Neuronal stem cell (in vitro differentiated cells): ENCODE results near the gene INKA2.
A peak's percentile ranks its signal among the peaks of the same experiment; 100 is the strongest.

Experiments used
- DNase-seq: peaks from one replicate; pipeline ENCODE4 v3.0.0-alpha.2; 2013; ENCODE audit warnings: low spot score
- H2AFZ ChIP-seq: one replicate; pipeline ENCODE4 v1.6.1; 2013; ENCODE audit warnings: mild to moderate bottlenecking, low read length, inconsistent platforms
- H2AK5ac ChIP-seq: 2 replicates; pipeline ENCODE4 v1.6.1; 2013; ENCODE audit warnings: low read depth, mild to moderate bottlenecking, inconsistent platforms, low read length, moderate library complexity, mixed read lengths
- H2BK120ac ChIP-seq: 2 replicates; pipeline ENCODE4 v1.6.1; 2013; ENCODE audit warnings: low read depth, mild to moderate bottlenecking, inconsistent platforms, low read length, moderate library complexity, mixed read lengths
- H2BK12ac ChIP-seq: one replicate; pipeline ENCODE4 v1.6.1; 2013; ENCODE audit warnings: low read length, inconsistent platforms
- H2BK15ac ChIP-seq: 2 replicates; pipeline ENCODE4 v1.6.1; 2013; ENCODE audit warnings: mild to moderate bottlenecking, low read length, inconsistent platforms, mixed read lengths
- H2BK5ac ChIP-seq: one replicate; pipeline ENCODE4 v1.6.1; 2013; ENCODE audit warnings: inconsistent platforms, mild to moderate bottlenecking, low read length, moderate library complexity
- H3K14ac ChIP-seq: one replicate; pipeline ENCODE4 v1.6.1; 2013; ENCODE audit warnings: low read length, inconsistent platforms
- H3K18ac ChIP-seq: 2 replicates; pipeline ENCODE4 v1.6.1; 2013; ENCODE audit warnings: low read length, inconsistent platforms
- H3K23ac ChIP-seq: 2 replicates; pipeline ENCODE4 v1.6.1; 2013; ENCODE audit warnings: low read depth, mild to moderate bottlenecking, mixed read lengths, low read length, inconsistent platforms; ENCODE audit not compliant: poor library complexity
- H3K27ac ChIP-seq: replicated peaks from 3 replicates; pipeline ENCODE4 v1.5.1; 2013; ENCODE audit warnings: low read length, inconsistent platforms
- H3K27me3 ChIP-seq, 3 experiments: 2 replicates each; pipeline ENCODE4 v1.6.1; 2013; ENCODE audit warnings: low read length in 3 of 3, mild to moderate bottlenecking in 2 of 3, inconsistent platforms in 1 of 3, low read depth in 1 of 3, mixed read lengths in 1 of 3, moderate library complexity in 1 of 3; ENCODE audit not compliant: control insufficient read depth in 3 of 3, insufficient read depth in 3 of 3
- H3K36me3 ChIP-seq, 2 donors: replicated peaks in 1 of 2; 2 replicates each; pipeline ENCODE4 v1.6.1; 2013; ENCODE audit warnings: low read length in 2 of 2; ENCODE audit not compliant: control insufficient read depth in 2 of 2, insufficient read depth in 2 of 2
- H3K4ac ChIP-seq: 2 replicates; pipeline ENCODE4 v1.6.1; 2013; ENCODE audit warnings: inconsistent platforms, mild to moderate bottlenecking, low read length, moderate library complexity
- H3K4me1 ChIP-seq, 2 donors: 1 replicate in 1 of 2; 2 replicates in 1 of 2; pipeline ENCODE4 v1.6.1; 2013; ENCODE audit warnings: low read length in 2 of 2, low read depth in 1 of 2; ENCODE audit not compliant: control insufficient read depth in 2 of 2, insufficient read depth in 1 of 2
- H3K4me2 ChIP-seq: one replicate; pipeline ENCODE4 v1.6.1; 2013; ENCODE audit warnings: mild to moderate bottlenecking, low read length, inconsistent platforms; ENCODE audit not compliant: insufficient read depth, poor library complexity, severe bottlenecking
- H3K4me3 ChIP-seq, 2 donors: 2 replicates each; pipeline ENCODE4 v1.5.1; 2013; ENCODE audit warnings: low read length in 2 of 2, mild to moderate bottlenecking in 2 of 2, inconsistent platforms in 1 of 2, moderate library complexity in 1 of 2
- H3K79me1 ChIP-seq: one replicate; pipeline ENCODE4 v1.6.1; 2013; ENCODE audit warnings: low read depth, mild to moderate bottlenecking, inconsistent platforms, low read length, moderate library complexity
- H3K9ac ChIP-seq: one replicate; pipeline ENCODE4 v1.6.1; 2013; ENCODE audit warnings: mild to moderate bottlenecking, low read depth, low read length, inconsistent platforms; ENCODE audit not compliant: poor library complexity
- H3K9me3 ChIP-seq, 2 donors: replicated peaks in 1 of 2; 2 replicates each; pipeline versions ENCODE3 to v1.6.1; 2013; ENCODE audit warnings: low read length in 2 of 2, mild to moderate bottlenecking in 2 of 2, inconsistent platforms in 1 of 2, low read depth in 1 of 2, mixed read lengths in 1 of 2, moderate library complexity in 1 of 2; ENCODE audit not compliant: control insufficient read depth in 2 of 2, insufficient read depth in 1 of 2
- H4K8ac ChIP-seq: one replicate; pipeline ENCODE4 v1.6.1; 2013; ENCODE audit warnings: low read depth, mild to moderate bottlenecking, inconsistent platforms, low read length, moderate library complexity
- H4K91ac ChIP-seq: one replicate; pipeline ENCODE4 v1.6.1; 2013; ENCODE audit warnings: low read length, low read depth, mild to moderate bottlenecking, inconsistent platforms; ENCODE audit not compliant: poor library complexity
- WGBS, 2 donors: extraction: QIAGEN DNeasy Blood & Tissue Kit; methylation state at CpG; one replicate each; pipeline ENCODE4 v1.1.7; 2013; ENCODE audit warnings: missing lambda C conversion rate in 2 of 2, mixed read lengths in 1 of 2; ENCODE audit not compliant: insufficient read length in 2 of 2, insufficient replicate concordance in 1 of 2; ENCODE audit errors: extremely low coverage in 2 of 2; 5-methylcytosine and 5-hydroxymethylcytosine counted together

Gene INKA2

DNA sequence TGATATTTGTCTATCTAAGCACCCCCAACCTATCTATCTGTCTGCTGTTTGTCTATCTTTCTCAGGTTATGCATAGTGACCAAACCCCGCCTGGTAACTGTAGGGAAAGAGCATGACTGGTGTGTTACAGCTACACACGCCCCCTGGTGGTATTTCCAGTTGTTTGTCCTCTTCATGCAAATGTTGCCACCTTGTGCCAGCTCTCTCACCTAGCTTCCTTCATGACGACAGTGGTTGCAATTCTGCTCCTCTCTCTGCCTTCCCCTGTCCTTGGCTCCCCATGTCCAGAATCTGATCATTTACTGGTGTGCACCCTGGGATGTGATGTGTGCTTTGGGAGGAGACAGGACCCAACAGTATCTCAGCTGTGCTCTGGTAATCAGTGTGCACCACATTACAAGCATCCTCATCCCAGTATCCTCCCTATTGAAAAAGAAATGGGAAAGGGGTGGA, 8.1 kb upstream of the INKA2 start:
- no peak overlapping the region for H2BK12ac ChIP-seq
- H3K14ac ChIP-seq: no peak overlapping the region
- no peak overlapping the region for H3K9ac ChIP-seq
- H3K4me1 ChIP-seq: peaks cover 15 to 25% of the 10 kb centered on the region in 2 donors
- H3K9me3 ChIP-seq: no peaks in the 10 kb centered on the region
- peaks cover 0 to 2% (median 0%) of the 10 kb centered on the region in 3 experiments for H3K27me3 ChIP-seq
- no peak overlapping the region for H2BK120ac ChIP-seq
- H3K79me1 ChIP-seq: no peaks in the 10 kb centered on the region
- H2AK5ac ChIP-seq: no peak overlapping the region
- no peak overlapping the region for H4K8ac ChIP-seq
- no peak overlapping the region for H2AFZ ChIP-seq
- H2BK5ac ChIP-seq: no peak overlapping the region
- no peak for DNase-seq
- H3K4me3 ChIP-seq: no peak overlapping the region
- WGBS, 2 donors: no CpG with 5 or more reads among the region's 3 CpGs
- no peaks in the 10 kb centered on the region for H3K36me3 ChIP-seq
- H3K4me2 ChIP-seq: no peak overlapping the region
- H3K23ac ChIP-seq: no peak overlapping the region
- no peak overlapping the region for H4K91ac ChIP-seq
- H3K27ac ChIP-seq: no peak overlapping the region
- H3K18ac ChIP-seq: no peak overlapping the region
- no peak overlapping the region for H2BK15ac ChIP-seq
- H3K4ac ChIP-seq: no peak overlapping the region

GRCh38 chr1:111746614-111746999, 7.4 kb upstream of the INKA2 start:
- Histone ChIP-seq H3K79me1 (no peaks in the 10 kb centered on the region), H2BK120ac (no peak overlapping the region), H2AK5ac (no peak overlapping the region), H3K14ac (no peak overlapping the region), H3K9me3 (no peaks in the 10 kb centered on the region), H3K36me3 (no peaks in the 10 kb centered on the region), H3K18ac (no peak overlapping the region), H3K4ac (no peak overlapping the region), H2BK12ac (no peak overlapping the region), H3K4me2 (no peak overlapping the region), H2BK5ac (no peak overlapping the region), H3K23ac (no peak overlapping the region), H2AFZ (no peak overlapping the region), H3K4me1 (peaks cover 15 to 25% of the 10 kb centered on the region in 2 donors), H2BK15ac (no peak overlapping the region), H4K91ac (no peak overlapping the region), H3K27me3 (peaks cover 0 to 2% (median 0%) of the 10 kb centered on the region in 3 experiments), H4K8ac (no peak overlapping the region), H3K4me3 (no peak overlapping the region), H3K9ac (no peak overlapping the region), H3K27ac (no peak overlapping the region)
- no CpG with 5 or more reads among the region's 2 CpGs for WGBS, 2 donors
- no peak for DNase-seq

DNA sequence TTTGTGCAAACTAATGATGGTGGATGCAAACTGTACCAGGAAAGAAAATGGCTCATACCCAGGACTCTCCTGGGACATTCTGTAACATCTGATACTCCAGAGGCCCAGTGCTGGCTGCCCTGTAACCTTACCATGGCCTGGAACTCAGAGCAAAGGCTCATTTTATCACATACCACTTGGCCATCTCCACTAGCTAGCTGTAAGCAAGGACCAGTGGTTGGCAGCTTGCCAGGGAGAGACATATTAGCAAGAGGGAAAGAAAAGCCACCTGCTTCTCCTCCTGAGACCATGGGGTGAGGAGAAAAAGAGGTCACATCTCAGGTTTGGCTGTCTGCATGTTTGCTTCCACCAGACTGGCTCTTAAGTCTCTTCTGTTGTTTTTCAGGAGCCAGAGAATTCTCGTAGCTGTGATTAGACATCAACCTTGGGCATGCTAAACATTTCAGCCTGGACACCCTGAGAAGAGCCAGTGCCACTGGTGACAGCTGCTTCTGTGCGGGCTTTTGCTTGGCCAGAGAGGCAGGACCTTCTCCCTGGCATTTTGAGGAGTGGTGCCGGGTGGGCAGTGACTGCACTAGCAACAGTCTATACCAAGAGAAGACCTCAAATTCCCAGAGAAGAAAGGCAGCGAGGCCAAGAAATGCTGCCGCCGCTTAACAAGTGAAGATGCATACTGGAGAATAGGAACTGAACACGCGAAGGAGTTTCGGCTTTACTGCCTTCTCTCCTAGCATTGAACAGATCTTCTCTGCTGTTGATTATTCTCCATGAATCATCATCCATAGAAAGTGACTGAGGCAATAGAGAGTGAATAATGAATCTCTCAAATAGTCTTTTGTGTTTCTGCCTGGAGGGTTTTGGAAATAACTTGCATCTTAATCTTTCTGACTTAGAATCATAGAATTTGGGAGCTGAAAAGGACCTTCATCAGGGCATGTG, 6.7 kb upstream of the INKA2 start:
- no peak overlapping the region for H4K8ac ChIP-seq
- H2BK120ac ChIP-seq: no peak overlapping the region
- H3K9me3 ChIP-seq: no peaks in the 10 kb centered on the region
- H3K9ac ChIP-seq: no peak overlapping the region
- no peak overlapping the region for H3K27ac ChIP-seq
- H2BK15ac ChIP-seq: no peak overlapping the region
- no peak overlapping the region for H3K4ac ChIP-seq
- H3K18ac ChIP-seq: no peak overlapping the region
- H2BK12ac ChIP-seq: peak overlapping the region; percentile 19
- no peak overlapping the region for H4K91ac ChIP-seq
- no peaks in the 10 kb centered on the region for H3K79me1 ChIP-seq
- no peak for DNase-seq
- H3K4me3 ChIP-seq: no peak overlapping the region
- H3K36me3 ChIP-seq: no peaks in the 10 kb centered on the region
- no CpG with 5 or more reads among the region's 9 CpGs for WGBS, 2 donors
- H3K4me2 ChIP-seq: no peak overlapping the region
- no peak overlapping the region for H3K14ac ChIP-seq
- H2AFZ ChIP-seq: no peak overlapping the region
- no peak overlapping the region for H2BK5ac ChIP-seq
- H2AK5ac ChIP-seq: no peak overlapping the region
- peaks cover 15 to 27% of the 10 kb centered on the region in 2 donors for H3K4me1 ChIP-seq
- peaks cover 0 to 2% (median 0%) of the 10 kb centered on the region in 3 experiments for H3K27me3 ChIP-seq
- no peak overlapping the region for H3K23ac ChIP-seq

DNA sequence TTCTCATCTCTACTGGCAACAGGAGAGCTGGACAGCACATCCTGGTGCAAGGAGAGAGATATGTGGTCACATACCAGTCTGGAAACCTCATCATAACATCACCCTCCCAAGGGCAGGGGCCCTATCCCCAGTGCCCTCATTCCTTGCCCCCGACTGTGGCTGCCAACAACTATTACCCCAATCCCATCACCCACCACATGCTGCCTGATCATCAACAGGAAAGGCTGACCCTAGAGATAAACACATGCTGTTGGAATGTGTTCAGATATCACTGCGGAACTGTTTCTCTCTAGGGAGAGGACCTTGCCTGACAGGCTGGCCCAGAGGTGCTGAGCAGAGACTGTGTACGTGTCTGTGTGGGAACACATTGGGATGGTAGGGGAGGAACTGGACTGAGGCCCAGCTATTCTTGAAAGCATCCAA, 4.5 kb upstream of the INKA2 start:
- no peak overlapping the region for H4K8ac ChIP-seq
- no peaks in the 10 kb centered on the region for H3K36me3 ChIP-seq
- no peak overlapping the region for H2AFZ ChIP-seq
- no CpG with 5 or more reads among the region's 3 CpGs for WGBS, 2 donors
- peaks cover 5 to 11% of the 10 kb centered on the region in 2 donors for H3K4me1 ChIP-seq
- no peak overlapping the region for H2BK15ac ChIP-seq
- H3K79me1 ChIP-seq: no peaks in the 10 kb centered on the region
- no peak overlapping the region for H3K27ac ChIP-seq
- no peak overlapping the region for H2BK120ac ChIP-seq
- no peak overlapping the region for H4K91ac ChIP-seq
- no peak overlapping the region for H3K4ac ChIP-seq
- H3K27me3 ChIP-seq: peaks cover 0 to 2% (median 0%) of the 10 kb centered on the region in 3 experiments
- peak overlapping the region; percentile 13 for H3K18ac ChIP-seq
- no peak overlapping the region for H3K4me2 ChIP-seq
- no peak overlapping the region for H2BK12ac ChIP-seq
- H2BK5ac ChIP-seq: no peak overlapping the region
- H3K23ac ChIP-seq: no peak overlapping the region
- H3K4me3 ChIP-seq: no peak overlapping the region
- no peaks in the 10 kb centered on the region for H3K9me3 ChIP-seq
- no peak overlapping the region for H2AK5ac ChIP-seq
- H3K14ac ChIP-seq: no peak overlapping the region
- no peak for DNase-seq
- H3K9ac ChIP-seq: no peak overlapping the region
